GM12878 (cell line): ENCODE results near the gene STAM2. TPM values are rescaled to one million over a fixed set of nuclear protein-coding genes. Genes with fewer than 3 reads are reported as not detected.

Source experiments
- ATAC-seq: fragments of 200-7000 bp; cut with Tn5 transposase; 3 replicates; pipeline ENCODE4 v1.9.1; 2020; ENCODE audit warnings: mild to moderate bottlenecking, moderate library complexity
- BruUV-seq: library from RNA; stranded (reverse); fragments of 400-500 nt; replicated peaks from 2 replicates; lab custom pipeline; 2021; lab: Mats Ljungman, UMichigan
- CTCF ChIA-PET: fragments of 300-600 bp; sonication (Branson Sonifier 250); formaldehyde crosslinking; extraction: SDS; loops from one replicate; lab custom pipeline; 2021; ENCODE audit warnings: inconsistent platforms; lab: Yijun Ruan, JAX
- POLR2A ChIA-PET: fragments of 350-600 bp; formaldehyde crosslinking; extraction: SDS; loops from one replicate; lab custom pipeline; 2021; ENCODE audit warnings: inconsistent platforms; lab: Charles Lee
- RAD21 ChIA-PET: fragments of 300-600 bp; sonication (Branson Sonifier 250); formaldehyde crosslinking; loops from one replicate; lab custom pipeline; 2023; ENCODE audit warnings: antibody characterized with exemption; ENCODE audit not compliant: unreplicated experiment; lab: Charles Lee
- SMC1A ChIA-PET: fragments of 300-600 bp; sonication (Branson Sonifier 250); formaldehyde crosslinking; loops from one replicate; lab custom pipeline; 2023; ENCODE audit not compliant: unreplicated experiment, uncharacterized antibody; lab: Charles Lee
- DNase-seq: peaks from one replicate; pipeline ENCODE4 v3.0.0-alpha.2; 2011; ENCODE audit warnings: low read depth, low spot score
- FAIRE-seq: peaks from 3 replicates; lab custom pipeline; 2011; peaks lifted over from hg19 to GRCh38; lab: Jason Lieb, UNC
- H2AFZ ChIP-seq: 2 replicates; pipeline ENCODE4 v1.6.0; 2011; ENCODE audit warnings: low read depth, low read length, control low read depth; ENCODE audit not compliant: control insufficient read depth
- H3K27ac ChIP-seq: 2 replicates; pipeline ENCODE4 v1.5.1; 2011; ENCODE audit warnings: control low read depth; ENCODE audit not compliant: control insufficient read depth, insufficient read depth
- H3K27me3 ChIP-seq, 2 experiments: replicated peaks in 1 of 2; 2 replicates each; pipeline versions ENCODE4 v1.6.0 to v1.6.1; 2011; ENCODE audit warnings: low read length in 1 of 2; ENCODE audit not compliant: control insufficient read depth in 2 of 2, insufficient read depth in 2 of 2
- H3K36me3 ChIP-seq, 2 experiments: 2 replicates each; pipeline ENCODE4 v1.5.1; 2011; ENCODE audit warnings: low read length in 1 of 2; ENCODE audit not compliant: control insufficient read depth in 2 of 2, insufficient read depth in 2 of 2
- H3K4me1 ChIP-seq: 2 replicates; pipeline ENCODE4 v1.6.1; 2011; ENCODE audit warnings: mild to moderate bottlenecking, low read length, moderate library complexity, mixed read lengths; ENCODE audit not compliant: control insufficient read depth, insufficient read depth
- H3K4me2 ChIP-seq: 2 replicates; pipeline ENCODE4 v1.6.0; 2011; ENCODE audit warnings: control low read depth; ENCODE audit not compliant: control insufficient read depth, insufficient read depth
- H3K4me3 ChIP-seq: fragments of 200-600 bp; sonication (generic); 2 replicates; pipeline ENCODE4 v1.5.1; 2016
- H3K79me2 ChIP-seq: 2 replicates; pipeline ENCODE4 v1.6.0; 2011; ENCODE audit warnings: low read length; ENCODE audit not compliant: control insufficient read depth, insufficient read depth
- H3K9ac ChIP-seq: 2 replicates; pipeline ENCODE4 v1.8.0; 2011; ENCODE audit warnings: low read length, control low read depth, mixed read lengths; ENCODE audit not compliant: control insufficient read depth, insufficient read depth
- H3K9me3 ChIP-seq: replicated peaks from 3 replicates; pipeline ENCODE4 v1.5.1; 2011; ENCODE audit warnings: mild to moderate bottlenecking, low read length; ENCODE audit not compliant: control insufficient read depth, insufficient read depth
- H4K20me1 ChIP-seq: 2 replicates; pipeline ENCODE4 v1.6.0; 2011; ENCODE audit not compliant: control insufficient read depth, insufficient read depth
- CBFB ChIP-seq: IDR thresholded peaks from 2 replicates; pipeline ENCODE4 v1.6.1; 2016; ENCODE audit warnings: antibody characterized with exemption, low read depth
- CBX3 ChIP-seq: fragments of 200-600 bp; sonication (generic); IDR thresholded peaks from 2 replicates; pipeline ENCODE4 v1.6.1; 2016; ENCODE audit warnings: low read depth, borderline replicate concordance
- CHD2 ChIP-seq: IDR thresholded peaks from 2 replicates; pipeline ENCODE4 v1.6.1; 2011; ENCODE audit warnings: low read depth, low read length, improper control_type of control experiment, borderline replicate concordance
- EZH2 ChIP-seq: IDR thresholded peaks from 2 replicates; pipeline ENCODE4 v1.6.1; 2012; ENCODE audit warnings: low read depth, mild to moderate bottlenecking, control low read depth, inconsistent platforms, low read length, borderline replicate concordance; ENCODE audit not compliant: control insufficient read depth
- FOXM1 ChIP-seq: IDR thresholded peaks from 2 replicates; pipeline ENCODE4 v1.6.1; 2012; ENCODE audit warnings: low read depth, mild to moderate bottlenecking, inconsistent platforms, low read length, moderate library complexity
- JUND ChIP-seq: IDR thresholded peaks from 2 replicates; pipeline ENCODE4 v1.6.1; 2012; ENCODE audit warnings: low read depth, mild to moderate bottlenecking, low read length, improper control_type of control experiment, moderate library complexity
- MXI1 ChIP-seq: fragments of 150-350 bp; IDR thresholded peaks from 2 replicates; pipeline ENCODE4 v1.6.1; 2011; ENCODE audit warnings: low read depth, mild to moderate bottlenecking, inconsistent platforms, low read length, improper control_type of control experiment
- PBX3 ChIP-seq: IDR thresholded peaks from 2 replicates; pipeline ENCODE4 v1.6.1; 2011; ENCODE audit warnings: mild to moderate bottlenecking, low read depth, low read length, moderate library complexity; ENCODE audit not compliant: insufficient replicate concordance
- SIN3A ChIP-seq: IDR thresholded peaks from 2 replicates; pipeline ENCODE4 v1.6.1; 2012; ENCODE audit warnings: low read depth, low read length, improper control_type of control experiment
- SMAD1 ChIP-seq: fragments of 450-650 bp; IDR thresholded peaks from 2 replicates; pipeline ENCODE4 v1.6.1; 2018; ENCODE audit warnings: mild to moderate bottlenecking, low read depth; ENCODE audit not compliant: partially characterized antibody
- SMAD5 ChIP-seq: IDR thresholded peaks from 2 replicates; pipeline ENCODE4 v1.6.1; 2016; ENCODE audit warnings: antibody characterized with exemption, low read depth
- SREBF1 ChIP-seq: IDR thresholded peaks from 2 replicates; pipeline ENCODE4 v1.6.1; 2012; ENCODE audit warnings: mild to moderate bottlenecking, low read length
- STAT1 ChIP-seq: fragments of 450-650 bp; conservative IDR thresholded peaks from 2 replicates; pipeline ENCODE4 v1.6.1; 2014; ENCODE audit warnings: antibody characterized with exemption, mild to moderate bottlenecking
- STAT3 ChIP-seq: IDR thresholded peaks from 2 replicates; pipeline ENCODE4 v1.6.1; 2011; ENCODE audit warnings: low read depth, low read length, improper control_type of control experiment
- TCF7 ChIP-seq: IDR thresholded peaks from 2 replicates; pipeline ENCODE4 v1.6.1; 2014; ENCODE audit warnings: antibody characterized with exemption, borderline replicate concordance
- ZBTB40 ChIP-seq: fragments of 450-650 bp; IDR thresholded peaks from 2 replicates; pipeline ENCODE4 v1.6.1; 2016; ENCODE audit warnings: mild to moderate bottlenecking, moderate library complexity, borderline replicate concordance
- ZNF687 ChIP-seq: fragments of 450-650 bp; IDR thresholded peaks from 2 replicates; pipeline ENCODE4 v1.6.1; 2017; ENCODE audit warnings: mild to moderate bottlenecking, moderate library complexity
- WGBS: methylation state at CpG from one replicate; pipeline ENCODE4 v1.1.6; 2016; ENCODE audit warnings: low lambda C conversion rate; ENCODE audit not compliant: insufficient replicate concordance, insufficient coverage; ENCODE audit errors: missing lambda C conversion rate; 5-methylcytosine and 5-hydroxymethylcytosine counted together
- in situ Hi-C: fragments of 300-500 bp; cut with MboI; formaldehyde crosslinking; loops from 9 replicates; pipeline ENCODE4 v1.14.3; 2018; ENCODE audit warnings: mixed read lengths
- intact Hi-C: fragments of 100-400 bp; cut with micrococcal nuclease; formaldehyde crosslinking; loops from one replicate; pipeline ENCODE4 v1.14.2; 2022; ENCODE audit not compliant: unreplicated experiment
- polyA plus RNA-seq, 11 experiments: library from polyadenylated mRNA; depleted of rRNA in 4 of 11; unstranded in 6 of 11; stranded (reverse) in 5 of 11; fragments of >200 nt; fragmentation: Nextera tagmentation in 4 of 11; fragmentation: Illumina TruSeq in 1 of 11; extraction: Ambion mirVana in 4 of 11; extraction: Trizol in 1 of 11; gene quantifications; 1 replicate in 1 of 11; 2 replicates in 10 of 11; pipeline versions ENCODE4 v1.2.1 to v1.2.3, GENCODE V29; 2011 to 2016; ENCODE audit warnings: inconsistent platforms in 2 of 11, missing spikeins in 2 of 11, low read depth in 1 of 11
- total RNA-seq, 4 experiments: library from RNA; depleted of rRNA in 3 of 4; stranded (reverse); fragments of >200 nt in 3 of 4; fragmentation: Illumina TruSeq in 1 of 4; extraction: Trizol in 1 of 4; gene quantifications; 2 replicates each; pipeline versions ENCODE4 v1.2.1 to v1.2.3, GENCODE V29; 2013 to 2021

Gene STAM2
- total and polyA plus RNA-seq, 10 of the 15 experiments (the other 5 are each of a cell fraction or from before 2014, with no cell fraction given): 4.4 to 21.6 (median 16.2) TPM

- H4K20me1 ChIP-seq: no peaks in the 10 kb centered on the region
- ATAC-seq: no peak
- TF ChIP-seq SMAD1: no peak
- TF ChIP-seq STAT1: no peak
- no peak for TF ChIP-seq SIN3A
- no peak for TF ChIP-seq MXI1
- no peak for TF ChIP-seq JUND
- TF ChIP-seq TCF7: no peak
- TF ChIP-seq STAT3: no peak
- no peak for TF ChIP-seq ZBTB40
- no peak for TF ChIP-seq CBFB
- TF ChIP-seq SMAD5: no peak
- no peak for TF ChIP-seq ZNF687
- TF ChIP-seq CHD2: no peak
- TF ChIP-seq PBX3: no peak
- no peak for TF ChIP-seq CBX3
- no peak for TF ChIP-seq EZH2
- no peak for TF ChIP-seq SREBF1
- TF ChIP-seq FOXM1: no peak
- TF ChIP-seq, all 136 proteins: peak for 0
- RAD21 ChIA-PET: no interaction called here
- Histone ChIP-seq H2AFZ (no peak overlapping the region; the same call in 1 of the 2 replicates), H3K27ac (no peak overlapping the region), H3K36me3 (no peaks in the 10 kb centered on the region), H3K79me2 (no peaks in the 10 kb centered on the region), H3K9ac (no peak overlapping the region), H3K4me1 (peaks cover 11% of the 10 kb centered on the region), H3K4me3 (no peak overlapping the region), H3K27me3 (no peaks in the 10 kb centered on the region), H3K4me2 (no peak overlapping the region), H3K9me3 (no peaks in the 10 kb centered on the region; the same call in 2 of the 3 replicates)
- DNase-seq (no peak), FAIRE-seq (no peak)
- BruUV-seq: no TSS peak
- in situ Hi-C loops: no loop called here
- 96% methylated on average over 2 of the region's 2 CpGs for WGBS
- SMC1A ChIA-PET: no interaction called here
- CTCF ChIA-PET: no interaction called here
- POLR2A ChIA-PET: no interaction called here
- intact Hi-C loops: no loop called here
Observed at GRCh38 chr2:152068226-152068625, 107.3 kb downstream of the STAM2 start.
